ENCODE results near the gene CALML5.

GRCh38 chr10:5536486-5537081 is 37.2 kb upstream of the CALML5 start:
- TF ChIP-seq CTCF (IDR thresholded peaks at IDR 0.05; ENCODE audit: insufficient read depth, low read length, poor library complexity, severe bottlenecking), result no peak
- TF ChIP-seq EZH2phosphoT487 (conservative IDR thresholded peaks at IDR 0.05; ENCODE audit: low read length), result no peak
